ENCODE measurements around the gene KRTAP4-12. TPM values are rescaled to one million over a fixed set of nuclear protein-coding genes. Genes with fewer than 3 reads are reported as not detected.
"Not testable (repeated sequence)": the region's sequence is repeated elsewhere in the genome, so short reads cannot be mapped to it uniquely, and the experiment has no call there.

Gene KRTAP4-12
- polyA plus RNA-seq, 4 donors: not detected

DNA sequence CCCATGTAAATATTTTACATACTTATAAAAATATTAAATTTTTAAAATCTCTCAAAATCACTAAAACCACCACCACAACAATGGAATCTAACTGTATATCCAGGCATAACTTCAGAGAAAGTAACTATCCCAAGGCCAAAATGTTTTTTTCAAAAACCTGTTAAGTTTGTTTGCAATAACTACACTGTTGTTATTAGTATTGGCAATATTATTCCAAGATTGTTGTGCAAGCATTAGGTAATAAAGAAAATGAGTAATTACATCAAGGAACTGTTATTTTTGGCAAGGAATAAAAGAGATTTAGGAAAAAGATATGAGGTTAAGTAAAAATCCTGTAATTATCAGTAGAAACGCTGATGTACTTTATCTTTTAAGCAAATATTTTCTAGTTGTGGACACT is 3.4 kb upstream of the KRTAP4-12 start:
- DNase-seq (ENCODE audit: low read depth in 4 of 4, low spot score in 3 of 4): no peak

DNA sequence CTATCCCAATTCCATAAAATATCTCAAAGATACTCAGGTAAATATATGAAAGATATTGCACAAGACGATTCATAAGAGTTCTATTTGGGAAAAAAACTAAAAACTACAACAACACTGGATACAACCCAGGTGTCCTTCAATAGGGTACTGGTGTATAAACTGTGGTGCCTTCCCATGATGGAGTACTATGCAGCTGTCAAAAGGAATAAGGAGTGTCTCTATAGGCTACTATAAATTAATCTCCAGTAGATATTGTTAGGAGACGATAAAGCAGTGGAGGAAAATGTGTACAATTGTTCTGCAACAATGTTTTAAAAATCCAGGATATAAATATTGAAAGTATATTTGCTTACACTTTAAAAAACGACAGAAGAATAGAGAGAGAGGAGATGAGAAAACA is 2.4 kb upstream of the KRTAP4-12 start:
- no peak for DNase-seq (ENCODE audit: low read depth in 4 of 4, low spot score in 3 of 4)

DNA sequence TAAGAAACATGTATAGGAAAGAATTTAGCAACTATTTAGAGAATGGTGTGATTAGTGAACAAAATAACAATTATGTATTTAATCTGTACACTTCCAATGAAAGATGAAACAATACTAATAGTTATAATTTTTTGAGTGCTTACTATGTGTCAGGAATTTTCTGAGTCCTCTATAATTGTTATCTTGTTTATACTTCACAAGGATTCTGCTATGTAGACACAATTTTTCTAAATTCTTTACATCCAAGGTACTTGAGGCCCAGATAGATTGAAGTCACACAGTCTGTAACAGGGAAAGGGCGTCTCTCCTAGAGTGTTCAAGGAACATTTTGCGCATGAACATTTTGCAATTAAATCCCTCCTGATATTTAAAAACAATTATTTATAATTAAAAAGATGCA is 1.1 kb upstream of the KRTAP4-12 start:
- DNase-seq (ENCODE audit: low read depth in 4 of 4, low spot score in 3 of 4): no peak

DNA sequence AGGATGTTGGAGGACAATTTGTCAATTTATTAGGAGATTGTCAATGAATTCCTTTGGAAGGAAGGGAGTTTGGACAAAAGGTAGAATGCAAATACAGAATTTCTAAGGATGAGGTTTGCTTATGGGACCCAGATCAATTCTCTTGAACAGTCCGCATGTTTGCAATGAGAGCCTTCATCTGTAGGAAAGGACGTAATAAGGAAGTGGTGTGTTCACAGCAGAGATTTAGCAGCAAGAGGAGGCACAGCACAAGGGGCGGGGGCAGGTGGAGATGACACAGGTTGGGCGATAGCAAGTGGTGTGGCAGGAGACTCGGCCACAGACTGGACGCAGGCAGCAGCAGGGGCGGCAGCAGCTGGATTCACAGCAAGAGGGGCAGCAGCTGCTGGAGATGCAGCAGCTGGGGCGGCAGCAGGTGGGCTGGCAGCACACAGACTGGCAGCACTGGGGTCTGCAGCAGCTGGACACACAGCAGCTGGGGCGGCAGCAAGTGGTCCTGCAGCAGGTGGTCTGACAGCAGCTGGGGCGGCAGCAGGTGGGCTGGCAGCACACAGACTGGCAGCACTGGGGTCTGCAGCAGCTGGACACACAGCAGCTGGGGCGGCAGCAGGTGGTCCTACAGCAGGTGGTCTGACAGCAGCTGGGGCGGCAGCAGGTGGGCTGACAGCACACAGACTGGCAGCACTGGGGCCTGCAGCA is 541 bp downstream of the KRTAP4-12 start:
- not testable (repeated sequence) for DNase-seq (ENCODE audit: low read depth in 4 of 4, low spot score in 3 of 4)

DNA sequence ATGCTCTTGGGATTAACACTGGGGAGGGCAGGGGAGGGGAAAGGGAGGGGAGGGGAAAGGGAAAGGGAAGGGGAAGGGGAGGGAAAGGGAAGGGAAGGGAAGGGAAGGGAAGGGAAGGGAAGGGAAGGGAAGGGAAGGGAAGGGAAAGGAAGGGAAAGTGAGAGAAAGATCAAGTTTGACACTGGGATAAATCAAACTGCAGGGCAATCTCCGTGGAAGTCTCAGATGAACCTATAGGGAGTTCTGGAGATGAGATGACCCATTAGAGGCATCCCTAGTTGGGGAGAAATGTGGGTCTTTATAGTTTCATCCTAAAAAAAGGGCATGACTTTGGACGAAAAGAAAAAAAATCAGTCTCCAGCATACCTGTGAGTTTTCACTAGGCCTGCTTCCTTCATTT is 2.2 kb downstream of the KRTAP4-12 start:
- DNase-seq (ENCODE audit: low read depth in 4 of 4, low spot score in 3 of 4): no peak

DNA sequence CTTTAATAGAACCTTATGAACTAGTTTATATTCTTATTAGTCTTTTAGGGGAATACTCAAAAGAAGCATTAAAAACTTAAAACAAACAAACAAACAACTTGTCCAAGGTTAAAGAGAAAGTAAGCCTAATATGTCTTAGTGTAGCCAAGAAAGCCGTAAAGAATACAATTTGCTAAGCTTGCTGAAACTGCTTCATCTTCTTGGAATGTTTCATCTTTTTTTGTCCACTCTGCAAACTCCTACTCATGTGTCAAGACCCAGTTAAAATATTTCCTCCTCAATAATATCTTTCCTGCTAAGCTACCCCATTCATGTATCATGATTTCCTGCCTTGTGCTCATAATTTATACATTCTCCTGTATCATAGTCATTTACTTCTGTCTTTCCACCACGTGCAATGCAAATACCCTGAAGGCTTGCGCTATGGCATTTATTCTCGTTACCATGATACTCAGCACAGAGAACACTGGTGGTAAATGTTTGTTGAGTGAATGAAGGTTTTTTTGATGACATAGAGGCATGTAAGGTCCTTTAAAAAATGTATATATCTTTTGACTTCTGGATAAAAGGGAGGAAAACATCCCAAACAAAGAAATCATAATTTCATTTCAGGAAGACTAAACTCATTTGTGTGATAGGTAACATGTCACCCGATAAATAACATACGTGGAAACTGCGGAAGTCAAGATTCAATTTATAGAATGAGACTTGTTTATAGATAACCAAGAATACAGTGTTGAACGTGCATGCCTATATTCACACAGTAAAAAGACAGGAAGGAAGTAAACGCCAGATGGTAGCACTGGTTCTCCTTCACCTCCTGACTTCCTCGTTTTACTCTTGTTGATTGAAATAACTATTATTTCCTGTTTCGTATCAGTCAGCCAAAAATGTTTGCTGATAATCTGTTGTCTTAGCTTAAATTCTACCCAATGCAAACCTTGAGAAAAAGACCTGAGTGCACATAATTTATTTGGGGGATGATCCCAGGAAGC is 4.0 kb downstream of the KRTAP4-12 start:
- not testable (repeated sequence) for DNase-seq (ENCODE audit: low read depth in 4 of 4, low spot score in 3 of 4)

DNA sequence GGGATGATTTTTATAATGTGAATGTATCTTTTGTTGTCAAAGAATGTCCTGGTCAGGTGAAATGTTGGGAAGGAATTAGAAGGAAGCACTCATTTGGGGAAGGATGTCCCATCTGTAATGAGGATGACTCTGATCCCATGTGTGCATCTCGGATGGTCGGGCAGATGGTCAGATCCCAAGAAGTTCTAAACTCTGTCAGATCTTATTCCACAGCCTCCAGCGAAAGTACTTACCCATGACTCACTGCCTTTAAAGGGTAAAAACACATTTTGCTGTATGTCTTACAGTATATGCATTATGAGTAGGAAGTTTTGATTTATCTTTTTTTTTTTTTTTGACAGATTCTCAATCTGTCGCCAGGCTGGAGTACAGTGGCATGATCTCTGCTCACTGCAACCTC is 5.3 kb downstream of the KRTAP4-12 start:
- DNase-seq (ENCODE audit: low read depth in 4 of 4, low spot score in 3 of 4): no peak

DNA sequence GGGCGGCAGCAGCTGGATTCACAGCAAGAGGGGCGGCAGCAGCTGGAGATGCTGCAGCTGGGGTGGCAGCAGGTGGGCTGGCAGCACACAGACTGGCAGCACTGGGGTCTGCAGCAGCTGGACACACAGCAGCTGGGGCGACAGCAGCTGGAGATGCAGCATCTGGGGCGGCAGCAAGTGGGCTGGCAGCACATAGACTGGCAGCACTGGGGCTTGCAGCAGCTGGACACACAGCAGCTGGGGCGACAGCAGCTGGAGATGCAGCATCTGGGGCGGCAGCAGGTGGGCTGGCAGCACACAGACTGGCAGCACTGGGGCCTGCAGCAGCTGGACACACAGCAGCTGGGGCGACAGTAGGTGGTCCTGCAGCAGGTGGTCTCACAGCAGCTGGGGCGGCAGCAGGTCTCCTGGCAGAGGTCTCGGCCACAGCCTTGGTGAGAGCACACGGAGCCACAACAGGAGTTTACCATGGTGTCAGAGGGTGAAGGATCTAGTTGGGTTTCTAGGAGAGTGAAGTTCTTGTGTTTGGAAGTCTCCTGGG is 6.1 kb downstream of the KRTAP4-12 start, which contains the start of gene KRTAP4-11:
Gene KRTAP4-11 (minus strand): TSS at position 528 of the 541 bp plus-strand sequence. CDS start 58 bp downstream, at position 470.
- DNase-seq (ENCODE audit: low read depth in 4 of 4, low spot score in 3 of 4): not testable (repeated sequence)

DNA sequence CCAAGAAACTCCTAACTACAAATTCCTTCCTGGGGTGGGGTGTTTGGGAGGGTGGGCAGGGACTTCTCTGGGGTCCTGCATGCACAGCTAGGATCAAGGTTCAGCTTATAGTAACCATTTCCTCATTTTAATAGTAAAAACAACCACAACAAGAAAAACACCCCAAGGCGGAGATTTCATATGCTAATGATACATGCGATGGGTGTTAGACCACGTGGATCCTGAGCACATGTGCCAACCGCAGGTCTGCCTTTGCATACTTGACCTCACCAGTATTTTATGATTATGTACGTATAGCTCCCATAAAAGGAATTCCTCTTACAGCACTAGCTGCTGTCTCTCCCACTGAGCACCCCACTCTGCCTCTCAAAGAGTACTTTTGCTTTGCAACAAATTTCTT is 7.7 kb downstream of the KRTAP4-12 start:
- DNase-seq (ENCODE audit: low read depth in 4 of 4, low spot score in 3 of 4): no peak

DNA sequence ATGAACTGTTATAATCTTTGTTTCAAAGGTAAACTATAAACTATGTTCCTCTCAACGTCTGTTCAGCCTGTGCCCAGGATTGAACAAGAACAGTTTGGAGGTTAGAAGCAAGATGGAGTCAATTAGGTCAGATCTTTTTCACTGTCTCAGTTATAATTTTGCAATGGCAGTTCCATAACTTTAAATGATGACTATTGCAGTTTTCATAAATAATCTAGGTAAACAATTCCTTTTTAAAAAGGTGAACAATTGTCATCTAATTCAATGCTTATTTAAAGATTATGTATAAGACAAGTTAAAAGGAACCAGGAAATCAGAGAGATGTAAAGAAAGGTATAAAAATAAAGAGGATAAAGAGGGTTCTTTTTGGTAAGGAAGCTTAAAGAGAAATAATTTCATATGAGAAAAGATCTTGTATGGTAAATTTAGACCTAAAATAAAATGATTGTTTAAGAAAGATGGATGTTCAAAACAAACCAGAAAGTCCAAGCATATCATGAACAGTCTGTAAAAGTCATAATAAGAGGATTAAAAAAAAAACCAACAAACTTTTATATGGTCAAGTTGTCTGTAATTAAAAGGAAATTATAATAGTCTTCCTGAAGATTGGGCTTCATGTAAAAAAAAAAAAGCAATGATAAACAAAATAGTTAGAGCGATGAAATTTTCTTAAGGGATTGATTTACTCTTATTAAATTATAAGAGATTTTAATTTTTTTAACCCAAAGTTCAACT is 12.7 kb downstream of the KRTAP4-12 start:
- DNase-seq (ENCODE audit: low read depth in 4 of 4, low spot score in 3 of 4): no peak

DNA sequence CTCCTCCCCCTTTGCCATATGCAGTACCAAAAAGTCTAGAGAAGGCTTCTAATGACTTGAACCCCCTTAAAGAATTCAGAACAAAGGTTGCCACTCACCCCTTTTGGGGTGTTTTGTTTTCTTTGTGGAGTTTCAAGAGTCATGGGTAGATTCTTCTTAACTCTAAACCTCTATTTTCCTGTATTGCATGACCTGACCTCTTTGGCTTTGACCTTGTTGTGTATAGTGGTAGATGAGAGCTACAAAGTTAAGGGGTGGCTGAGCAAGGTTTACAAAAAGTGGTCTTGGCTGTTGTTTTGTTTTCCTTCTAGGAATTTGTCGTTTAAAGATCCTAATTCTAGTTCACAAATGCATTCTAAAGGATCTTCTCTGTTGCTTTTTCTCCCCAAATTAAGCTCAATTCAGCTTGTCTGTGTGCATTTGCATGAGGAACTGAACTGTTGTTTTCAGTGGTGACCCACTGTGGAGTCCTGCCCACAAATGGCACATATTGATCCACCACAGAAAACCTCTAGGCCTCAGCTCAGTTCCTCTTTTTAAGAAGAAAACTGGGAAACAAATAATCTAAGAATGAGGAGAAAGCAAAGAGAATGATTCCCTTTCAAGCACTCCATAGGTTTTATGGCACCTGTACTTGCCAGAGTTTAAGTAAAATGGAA is 15.1 kb downstream of the KRTAP4-12 start:
- DNase-seq (ENCODE audit: low read depth in 4 of 4, low spot score in 3 of 4): not testable (repeated sequence)

DNA sequence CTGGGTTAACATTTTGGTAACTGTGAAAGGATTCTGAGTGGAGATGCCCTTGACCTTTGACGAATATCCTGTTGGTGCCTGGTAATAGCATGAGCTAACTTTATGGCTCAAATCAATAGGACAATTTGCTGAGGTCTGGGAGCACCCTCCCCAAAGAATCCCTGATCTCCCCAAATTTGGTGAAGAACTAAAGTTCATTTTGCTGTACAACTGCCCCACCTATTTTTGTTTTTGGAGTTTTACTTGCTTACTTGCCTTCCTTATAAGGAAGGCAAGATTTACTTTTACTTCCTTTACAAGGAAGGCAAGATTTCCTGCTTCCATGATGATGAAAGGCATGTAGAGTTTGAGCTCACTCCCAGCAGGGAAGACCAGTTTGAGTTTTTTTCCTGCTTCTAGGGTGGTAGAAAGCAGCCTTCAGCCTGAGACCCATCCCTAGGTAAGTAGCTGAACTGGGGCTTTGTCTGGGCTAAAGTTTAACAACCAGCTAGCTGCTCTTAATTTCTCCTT is 16.0 kb downstream of the KRTAP4-12 start:
- no peak for DNase-seq (ENCODE audit: low read depth in 4 of 4, low spot score in 3 of 4)

DNA sequence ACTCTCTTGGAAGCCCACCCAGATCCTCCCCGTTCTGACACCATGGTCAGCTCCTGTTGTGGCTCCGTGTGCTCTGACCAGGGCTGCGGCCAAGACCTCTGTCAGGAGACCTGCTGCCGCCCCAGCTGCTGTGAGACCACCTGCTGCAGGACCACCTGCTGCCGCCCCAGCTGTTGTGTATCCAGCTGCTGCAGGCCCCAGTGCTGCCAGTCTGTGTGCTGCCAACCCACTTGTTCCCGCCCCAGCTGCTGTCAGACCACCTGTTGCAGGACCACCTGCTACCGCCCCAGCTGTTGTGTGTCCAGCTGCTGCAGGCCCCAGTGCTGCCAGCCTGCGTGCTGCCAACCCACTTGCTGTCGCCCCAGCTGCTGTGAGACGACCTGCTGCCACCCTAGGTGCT is 18.6 kb downstream of the KRTAP4-12 start, which contains the start of gene KRTAP4-9:
Gene KRTAP4-9 (plus strand): TSS at position 43 of the 400 bp plus-strand sequence. CDS start 0 bp downstream, at position 43.
- DNase-seq (ENCODE audit: low read depth in 4 of 4, low spot score in 3 of 4): not testable (repeated sequence)

DNA sequence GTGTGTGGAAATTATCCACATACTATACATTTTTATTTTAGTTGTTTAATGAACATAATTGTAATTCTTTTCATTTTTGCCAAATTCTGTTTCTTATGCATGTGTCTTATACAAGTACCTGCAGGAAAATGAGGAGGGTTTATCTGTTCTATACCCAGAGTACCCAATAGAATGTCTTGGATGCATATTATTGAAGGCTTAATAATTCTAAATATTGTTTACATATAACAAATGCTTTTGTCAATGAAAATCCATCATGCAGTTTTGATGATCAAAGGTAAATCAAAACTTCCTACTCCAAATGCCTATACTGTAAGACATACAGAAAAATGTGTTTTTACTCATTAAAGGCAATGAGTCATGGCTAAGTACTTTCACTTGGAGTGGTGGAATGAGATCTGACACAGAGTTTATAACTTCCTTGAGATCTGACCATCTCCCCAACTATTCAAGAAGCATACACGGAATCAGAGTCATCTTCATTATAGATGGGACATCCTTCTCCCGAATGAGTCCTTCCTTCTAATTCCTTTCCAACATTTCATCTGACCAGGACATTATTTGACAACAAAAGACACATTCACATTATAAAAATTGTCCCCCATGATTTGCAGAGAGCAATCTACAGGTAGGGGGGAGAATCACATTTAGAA is 19.5 kb downstream of the KRTAP4-12 start:
- DNase-seq (ENCODE audit: low read depth in 4 of 4, low spot score in 3 of 4): not testable (repeated sequence)

DNA sequence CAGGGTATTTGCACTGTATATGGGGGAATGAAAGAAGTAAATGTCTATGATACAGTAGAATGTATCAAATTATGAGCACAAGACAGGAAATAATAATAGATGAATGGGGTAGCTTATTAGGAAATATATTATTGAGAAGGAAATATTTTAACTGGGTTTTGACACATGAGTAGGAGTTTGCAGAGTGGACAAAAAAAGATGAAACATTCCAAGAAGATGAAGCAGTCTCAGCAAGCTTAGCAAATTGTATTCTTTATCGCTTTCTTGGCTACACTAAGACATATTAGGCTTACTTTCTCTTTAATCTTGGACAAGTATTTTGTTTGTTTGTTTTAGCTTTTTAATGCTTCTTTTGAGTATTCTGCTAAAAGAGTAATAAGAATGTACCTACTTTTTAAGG is 20.1 kb downstream of the KRTAP4-12 start:
- no peak for DNase-seq (ENCODE audit: low read depth in 4 of 4, low spot score in 3 of 4)

DNA sequence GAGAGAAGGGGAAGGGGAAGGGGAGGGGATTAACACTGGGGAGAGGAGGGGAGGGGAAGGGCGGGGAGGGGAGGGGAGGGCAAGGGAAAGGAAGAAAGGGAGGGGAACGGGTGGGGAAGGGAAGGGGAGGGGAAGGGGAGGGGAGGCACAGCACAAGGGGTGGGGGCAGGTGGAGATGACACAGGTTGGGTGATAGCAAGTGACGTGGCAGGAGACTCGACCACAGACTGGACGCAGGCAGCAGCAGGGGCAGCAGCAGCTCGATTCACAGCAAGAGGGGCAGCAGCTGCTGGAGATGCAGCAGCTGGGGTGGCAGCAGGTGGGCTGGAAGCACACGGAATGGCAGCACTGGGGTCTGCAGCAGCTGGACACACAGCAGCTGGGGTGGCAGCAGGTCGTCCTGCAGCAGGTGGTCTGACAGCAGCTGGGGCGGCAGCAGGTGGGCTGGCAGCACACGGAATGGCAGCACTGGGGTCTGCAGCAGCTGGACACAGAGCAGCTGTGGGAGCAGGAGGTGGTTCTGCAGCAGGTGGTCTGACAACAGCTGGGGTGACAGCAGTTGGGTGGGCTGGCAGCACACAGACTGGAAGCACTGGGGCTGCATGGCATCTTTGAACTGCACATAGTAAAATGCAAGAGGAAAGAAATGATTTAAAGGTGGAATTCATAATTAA is 22.3 kb downstream of the KRTAP4-12 start, which contains the start of gene KRTAP4-16:
Gene KRTAP4-16 (minus strand): TSS at position 624 of the 674 bp plus-strand sequence. CDS start 0 bp downstream, at position 624.
- DNase-seq (ENCODE audit: low read depth in 4 of 4, low spot score in 3 of 4): no peak

DNA sequence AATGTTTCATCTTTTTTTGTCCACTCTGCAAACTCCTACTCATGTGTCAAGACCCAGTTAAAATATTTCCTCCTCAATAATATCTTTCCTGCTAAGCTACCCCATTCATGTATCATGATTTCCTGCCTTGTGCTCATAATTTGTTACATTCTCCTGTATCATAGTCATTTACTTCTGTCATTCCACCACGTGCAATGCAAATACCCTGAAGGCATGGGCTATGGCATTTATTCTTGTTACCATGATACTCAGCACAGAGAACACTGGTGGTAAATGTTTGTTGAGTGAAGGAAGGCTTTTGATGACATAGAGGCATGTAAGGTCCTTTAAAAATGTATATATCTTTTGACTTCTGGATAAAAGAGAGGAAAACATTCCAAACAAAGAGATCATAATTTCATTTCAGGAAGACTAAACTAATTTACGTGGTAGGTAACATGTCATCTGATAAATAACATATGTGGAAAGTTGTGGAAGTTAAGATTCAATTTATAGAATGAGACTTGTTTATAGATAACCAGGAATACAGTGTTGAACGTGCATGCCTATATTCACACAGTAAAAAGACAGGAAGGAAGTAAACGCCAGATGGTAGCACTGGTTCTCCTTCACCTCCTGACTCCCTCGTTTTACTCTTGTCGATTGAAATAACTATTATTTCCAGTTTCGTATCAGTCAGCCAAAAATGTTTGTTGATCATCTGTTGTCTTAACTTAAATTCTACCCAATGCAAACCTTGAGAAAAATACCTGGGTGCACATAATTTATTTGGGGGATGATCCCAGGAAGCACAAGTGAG is 24.1 kb downstream of the KRTAP4-12 start:
- DNase-seq (ENCODE audit: low read depth in 4 of 4, low spot score in 3 of 4): not testable (repeated sequence)

DNA sequence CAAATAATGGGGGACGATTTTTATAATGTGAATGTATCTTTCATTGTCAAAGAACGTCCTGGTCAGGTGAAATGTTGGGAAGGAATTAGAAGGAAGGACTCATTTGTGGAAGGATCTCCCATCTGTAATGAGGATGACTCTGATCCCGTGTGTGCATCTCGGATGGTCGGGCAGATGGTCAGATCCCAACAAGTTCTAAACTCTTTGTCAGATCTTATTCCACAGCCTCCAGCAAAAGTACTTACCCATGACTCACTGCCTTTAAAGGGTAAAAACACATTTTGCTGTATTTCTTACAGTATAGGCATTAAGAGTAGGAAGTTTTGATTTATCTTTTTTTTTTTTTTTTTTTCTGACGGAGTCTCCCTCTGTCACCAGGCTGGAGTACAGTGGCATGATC is 25.5 kb downstream of the KRTAP4-12 start:
- DNase-seq (ENCODE audit: low read depth in 4 of 4, low spot score in 3 of 4): no peak

All from left renal pelvis (tissue), 4 donors.